HG03159 (cell line): ENCODE results near the gene FGF4.

ENCODE experiments used
- ATAC-seq: cut with Tn5 transposase; IDR thresholded peaks from one replicate; pipeline ENCODE4 v1.9.1; 2021; ENCODE audit warnings: mild to moderate bottlenecking, moderate library complexity; ENCODE audit not compliant: unreplicated experiment

Gene FGF4

GRCh38 chr11:69729252-69729651 lies 45.9 kb downstream of the FGF4 start:
- no peak for ATAC-seq

GRCh38 chr11:69727266-69727665 lies 47.9 kb downstream of the FGF4 start:
- ATAC-seq: no peak

DNA sequence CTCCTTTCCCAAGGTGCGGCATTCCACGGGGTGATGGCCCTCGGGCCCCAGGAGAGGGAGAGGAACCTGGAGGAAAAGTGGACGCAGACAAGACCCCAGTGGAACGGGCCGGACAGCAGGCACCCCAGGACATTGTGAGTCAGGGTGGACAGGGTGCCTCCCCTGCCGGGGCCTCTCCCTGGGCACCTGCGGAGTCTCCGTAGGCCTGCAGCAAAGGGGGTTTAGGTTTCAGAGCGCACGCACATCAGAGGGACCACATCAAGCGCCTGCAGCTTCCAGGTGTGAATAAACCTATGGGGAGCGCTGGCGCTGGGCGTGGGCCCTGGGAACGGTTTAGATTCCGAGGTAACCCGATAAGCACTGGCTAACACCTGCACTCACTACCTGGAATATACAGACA lies 48.7 kb downstream of the FGF4 start:
- no peak for ATAC-seq

DNA sequence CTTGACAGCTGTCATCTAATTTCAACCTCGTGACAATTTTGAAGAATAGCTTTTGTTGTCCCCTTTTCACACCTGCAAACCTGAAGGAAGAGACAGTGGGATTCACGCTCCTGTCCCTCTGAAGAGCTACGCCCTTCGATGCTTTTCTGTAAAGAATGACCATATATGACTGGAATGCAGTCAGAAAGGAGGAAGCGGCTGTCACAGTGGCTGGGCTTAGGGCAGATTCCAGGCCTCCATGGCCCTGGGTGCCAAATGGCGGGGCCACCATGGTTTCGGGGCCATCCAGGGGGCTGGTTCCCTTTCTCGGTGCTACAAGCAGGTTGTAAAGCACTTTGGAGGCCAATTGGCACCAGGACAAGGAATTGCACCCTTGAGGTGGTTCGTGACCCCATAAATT lies 49.1 kb downstream of the FGF4 start:
- ATAC-seq: no peak

DNA sequence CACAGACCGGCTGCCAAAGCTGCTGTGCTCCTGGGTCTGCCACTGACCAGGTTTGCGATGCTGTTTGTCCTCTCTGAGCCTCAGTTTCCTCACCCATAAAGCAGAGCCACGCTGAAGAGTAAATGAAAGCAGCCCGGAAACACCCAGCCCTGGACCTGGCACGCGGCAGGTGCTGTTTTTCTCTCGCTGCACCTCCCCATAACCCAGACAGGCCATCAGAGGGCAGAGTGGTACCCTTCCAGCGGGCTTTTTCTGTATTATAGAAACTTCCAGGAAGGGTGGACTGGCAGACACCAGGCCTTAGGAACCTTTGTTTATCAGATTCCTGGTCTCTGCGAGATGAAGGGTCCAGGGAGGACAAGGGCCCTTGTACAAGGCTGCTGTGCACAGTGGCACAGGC lies 53.4 kb downstream of the FGF4 start:
- ATAC-seq: no peak

DNA sequence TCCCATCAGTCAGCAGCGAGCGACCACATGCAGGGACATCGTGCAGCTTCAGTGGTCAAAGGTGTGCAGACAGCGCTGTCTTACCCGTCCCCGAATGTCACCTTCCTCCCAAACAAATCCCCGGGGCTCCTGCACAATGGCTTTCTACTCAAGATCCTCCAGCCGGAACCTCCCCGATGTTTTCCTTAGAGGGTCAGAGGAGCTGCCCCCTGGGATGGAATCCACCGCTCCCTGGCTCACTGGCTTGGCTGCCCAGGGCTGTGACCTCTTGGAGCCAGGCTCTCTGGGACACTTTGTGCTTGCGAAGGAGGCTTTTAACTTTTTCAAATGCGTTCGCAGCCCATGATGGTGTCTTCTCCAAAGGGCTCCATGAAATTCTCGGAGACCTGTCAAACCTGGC lies 54.0 kb downstream of the FGF4 start:
- ATAC-seq: no peak
